Stomach smooth muscle (tissue), 2 donors: ENCODE data around the gene ATG10.

ENCODE experiments used
- H3K27ac ChIP-seq: one replicate; pipeline ENCODE4 v1.7.0; 2013; ENCODE audit warnings: mild to moderate bottlenecking, low read length, inconsistent platforms
- H3K27me3 ChIP-seq, 2 donors: one replicate each; pipeline ENCODE4 v1.7.0; 2013; ENCODE audit warnings: low read length in 2 of 2; ENCODE audit not compliant: insufficient read depth in 2 of 2, control insufficient read depth in 1 of 2
- H3K36me3 ChIP-seq, 2 donors: one replicate each; pipeline ENCODE4 v1.7.0; 2013; ENCODE audit warnings: low read length in 2 of 2; ENCODE audit not compliant: control insufficient read depth in 2 of 2, insufficient read depth in 2 of 2
- H3K4me1 ChIP-seq: one replicate; pipeline ENCODE4 v1.7.0; 2013; ENCODE audit warnings: low read length; ENCODE audit not compliant: control insufficient read depth, insufficient read depth
- H3K4me3 ChIP-seq, 2 donors: one replicate each; pipeline ENCODE4 v1.7.0; 2013; ENCODE audit warnings: low read length in 2 of 2
- H3K9ac ChIP-seq, 2 donors: one replicate each; pipeline ENCODE4 v1.7.0; 2013; ENCODE audit warnings: low read length in 2 of 2, mild to moderate bottlenecking in 1 of 2
- H3K9me3 ChIP-seq, 2 donors: one replicate each; pipeline ENCODE4 v1.7.0; 2013; ENCODE audit warnings: low read length in 2 of 2; ENCODE audit not compliant: control insufficient read depth in 2 of 2
- donor health status: healthy.
- donor health status: Pancreatic carcinoma.

Gene ATG10

GRCh38 chr5:82150559-82150958 is 178.7 kb downstream of the ATG10 start:
- Histone ChIP-seq H3K27ac (no peak overlapping the region), H3K9me3 (no peaks in the 10 kb centered on the region)

GRCh38 chr5:82151204-82151603 is 179.4 kb downstream of the ATG10 start:
- H3K9me3 ChIP-seq, result no peaks in the 10 kb centered on the region
- no peaks in the 10 kb centered on the region for H3K36me3 ChIP-seq
- H3K9ac ChIP-seq, result no peak overlapping the region
- no peak overlapping the region for H3K27ac ChIP-seq
- H3K4me1 ChIP-seq, result no peaks in the 10 kb centered on the region
- no peaks in the 10 kb centered on the region for H3K27me3 ChIP-seq
- no peak overlapping the region for H3K4me3 ChIP-seq

More at GRCh38 chr5:82150559-82150958, 178.7 kb downstream of the ATG10 start:
- no peaks in the 10 kb centered on the region for H3K4me1 ChIP-seq
- no peak overlapping the region for H3K4me3 ChIP-seq
- no peaks in the 10 kb centered on the region for H3K27me3 ChIP-seq
- H3K9ac ChIP-seq, result no peak overlapping the region
- H3K36me3 ChIP-seq, result no peaks in the 10 kb centered on the region

GRCh38 chr5:82151662-82152061 is 179.8 kb downstream of the ATG10 start:
- Histone ChIP-seq H3K27me3 (no peaks in the 10 kb centered on the region), H3K9me3 (no peaks in the 10 kb centered on the region), H3K9ac (no peak overlapping the region), H3K27ac (no peak overlapping the region), H3K36me3 (no peaks in the 10 kb centered on the region), H3K4me1 (no peaks in the 10 kb centered on the region), H3K4me3 (no peak overlapping the region)

GRCh38 chr5:82152978-82153481 is 181.2 kb downstream of the ATG10 start:
- Histone ChIP-seq H3K4me1 (no peaks in the 10 kb centered on the region), H3K9ac (no peak overlapping the region), H3K9me3 (no peaks in the 10 kb centered on the region), H3K27ac (no peak overlapping the region), H3K4me3 (no peak overlapping the region), H3K27me3 (no peaks in the 10 kb centered on the region), H3K36me3 (no peaks in the 10 kb centered on the region)

GRCh38 chr5:82154776-82155175 is 183.0 kb downstream of the ATG10 start:
- Histone ChIP-seq H3K27me3 (no peaks in the 10 kb centered on the region), H3K4me1 (no peaks in the 10 kb centered on the region)

GRCh38 chr5:82155305-82155704 is 183.5 kb downstream of the ATG10 start:
- Histone ChIP-seq H3K27me3 (no peaks in the 10 kb centered on the region), H3K9me3 (no peaks in the 10 kb centered on the region), H3K4me1 (no peaks in the 10 kb centered on the region), H3K36me3 (no peaks in the 10 kb centered on the region), H3K4me3 (no peak overlapping the region), H3K27ac (no peak overlapping the region), H3K9ac (no peak overlapping the region)

More at GRCh38 chr5:82154776-82155175, 183.0 kb downstream of the ATG10 start:
- Histone ChIP-seq H3K27ac (no peak overlapping the region), H3K36me3 (no peaks in the 10 kb centered on the region), H3K9ac (no peak overlapping the region), H3K9me3 (no peaks in the 10 kb centered on the region), H3K4me3 (no peak overlapping the region)

GRCh38 chr5:82156874-82157273 is 185.1 kb downstream of the ATG10 start:
- Histone ChIP-seq H3K4me3 (no peak overlapping the region), H3K4me1 (no peaks in the 10 kb centered on the region), H3K27me3 (no peaks in the 10 kb centered on the region), H3K27ac (no peak overlapping the region), H3K9me3 (no peaks in the 10 kb centered on the region), H3K36me3 (no peaks in the 10 kb centered on the region), H3K9ac (no peak overlapping the region)

GRCh38 chr5:82158755-82159413 is 187.1 kb downstream of the ATG10 start:
- Histone ChIP-seq H3K27me3 (no peaks in the 10 kb centered on the region), H3K9me3 (no peaks in the 10 kb centered on the region), H3K36me3 (no peaks in the 10 kb centered on the region), H3K4me1 (no peaks in the 10 kb centered on the region), H3K9ac (no peak overlapping the region), H3K27ac (no peak overlapping the region), H3K4me3 (no peak overlapping the region)

- H3K27me3 ChIP-seq, result no peaks in the 10 kb centered on the region
- no peaks in the 10 kb centered on the region for H3K36me3 ChIP-seq
- H3K27ac ChIP-seq, result no peak overlapping the region
- no peaks in the 10 kb centered on the region for H3K4me1 ChIP-seq
- no peak overlapping the region for H3K4me3 ChIP-seq
- H3K9me3 ChIP-seq, result no peaks in the 10 kb centered on the region
- no peak overlapping the region for H3K9ac ChIP-seq
Measured at GRCh38 chr5:82160948-82161347, 189.1 kb downstream of the ATG10 start.

GRCh38 chr5:82162573-82162972 is 190.8 kb downstream of the ATG10 start:
- Histone ChIP-seq H3K4me1 (no peaks in the 10 kb centered on the region), H3K27ac (no peak overlapping the region), H3K27me3 (no peaks in the 10 kb centered on the region), H3K9ac (no peak overlapping the region), H3K4me3 (no peak overlapping the region), H3K36me3 (no peaks in the 10 kb centered on the region), H3K9me3 (no peaks in the 10 kb centered on the region)

GRCh38 chr5:82163452-82164175 is 191.8 kb downstream of the ATG10 start:
- no peak overlapping the region for H3K27ac ChIP-seq
- H3K9ac ChIP-seq, result no peak overlapping the region

More at GRCh38 chr5:82163452-82164175, 191.8 kb downstream of the ATG10 start:
- H3K36me3 ChIP-seq, result no peaks in the 10 kb centered on the region
- H3K4me1 ChIP-seq, result no peaks in the 10 kb centered on the region
- H3K27me3 ChIP-seq, result no peaks in the 10 kb centered on the region
- H3K9me3 ChIP-seq, result no peaks in the 10 kb centered on the region
- H3K4me3 ChIP-seq, result no peak overlapping the region
